Stimulated activated CD4-positive, alpha-beta T cell treated with anti-CD3 and anti-CD28 coated beads, Interleukin-2, amount 100 ng/mL, for 48 hours (primary cell): ENCODE results near the gene ACADS.
"Not testable (repeated sequence)": the region's sequence is repeated elsewhere in the genome, so short reads cannot be mapped to it uniquely, and the experiment has no call there.

Experiments used
- DNase-seq, 2 donors: peaks; one replicate each; pipeline ENCODE4 v3.0.0-alpha.2; 2020

The ACADS gene

GRCh38 chr12:120702637-120703036 is 23.0 kb upstream of the ACADS start:
- no peak for DNase-seq

DNA sequence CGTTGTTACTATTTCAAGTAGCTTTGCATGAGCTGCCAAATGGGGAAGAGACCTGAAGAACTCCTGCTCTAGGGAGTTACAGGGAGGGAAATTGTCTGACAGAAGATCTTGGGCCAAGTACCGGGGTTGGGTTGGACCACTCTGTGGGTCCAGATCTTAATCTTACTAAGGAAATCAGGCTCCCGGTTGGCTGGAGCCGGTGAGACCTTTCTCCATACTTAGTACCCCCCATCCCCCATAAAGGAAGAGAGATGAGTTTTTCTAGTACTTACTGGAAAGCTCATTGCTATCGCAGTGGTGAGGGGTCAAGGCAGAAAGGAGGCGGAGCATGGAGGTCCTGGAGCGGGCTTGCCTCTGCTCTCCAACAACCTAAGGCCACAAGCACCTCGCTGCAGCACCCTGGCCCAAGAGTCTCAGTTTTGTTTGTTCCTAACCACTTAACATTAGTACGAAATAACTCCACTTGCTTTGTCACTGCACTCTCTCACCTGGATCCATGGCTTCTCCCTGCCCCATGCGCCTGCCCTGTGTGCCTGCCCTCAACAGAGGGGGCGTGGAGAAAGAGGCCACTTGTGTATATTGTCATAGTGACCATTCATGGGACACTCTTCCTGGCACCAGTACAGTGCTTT is 22.2 kb upstream of the ACADS start:
- no peak for DNase-seq

GRCh38 chr12:120705618-120706017 is 20.0 kb upstream of the ACADS start:
- no peak for DNase-seq

GRCh38 chr12:120706029-120706428 is 19.6 kb upstream of the ACADS start:
- no peak for DNase-seq

DNA sequence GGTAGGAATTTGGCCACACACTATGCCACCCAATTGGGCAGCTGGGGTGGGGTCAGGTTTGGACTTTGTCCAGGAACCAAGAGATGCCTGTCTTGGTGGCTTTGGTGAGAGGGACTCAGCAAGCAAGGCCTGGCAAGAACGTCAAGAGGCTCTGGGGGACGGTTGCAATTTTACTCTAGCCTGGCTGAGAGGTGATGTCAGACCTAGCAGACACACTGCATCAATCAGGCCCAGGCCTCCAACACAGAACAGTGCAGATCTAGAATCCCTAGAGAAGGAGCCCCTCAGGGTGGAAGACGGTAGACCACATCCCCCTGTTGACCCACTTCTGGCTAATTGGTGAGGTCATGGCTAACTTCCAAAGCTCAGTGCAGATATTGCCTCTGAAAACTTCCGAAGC is 17.0 kb upstream of the ACADS start:
- no peak for DNase-seq

GRCh38 chr12:120710031-120710804 is 15.4 kb upstream of the ACADS start, which contains the start of gene UNC119B:
Gene UNC119B (plus strand): TSS chr12:120710458. CDS start chr12:120710475, 17 bp downstream.
- DNase-seq = peak; percentile 67 to 68

GRCh38 chr12:120710805-120711296 is 14.8 kb upstream of the ACADS start:
- no peak for DNase-seq

DNA sequence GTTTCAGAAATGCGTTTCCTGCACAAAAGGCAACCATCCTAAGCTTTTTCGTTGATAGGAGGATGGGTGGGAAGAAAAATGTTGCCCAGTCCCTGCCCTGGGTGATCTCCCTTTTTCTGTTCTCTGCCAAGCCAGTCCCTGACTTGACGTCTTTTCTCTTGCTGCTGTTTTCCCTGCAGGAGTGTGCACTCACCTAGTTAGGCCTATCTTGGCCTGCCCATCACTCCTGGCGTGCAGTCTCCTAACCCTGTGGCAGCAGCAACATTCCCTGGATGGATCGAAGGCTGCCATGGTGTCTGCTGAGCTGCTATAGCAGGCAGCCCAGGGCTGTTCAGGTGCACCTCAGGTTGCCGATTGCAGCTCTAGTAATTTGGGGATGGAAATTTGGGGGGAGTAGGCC is 14.2 kb upstream of the ACADS start:
- no peak for DNase-seq

DNA sequence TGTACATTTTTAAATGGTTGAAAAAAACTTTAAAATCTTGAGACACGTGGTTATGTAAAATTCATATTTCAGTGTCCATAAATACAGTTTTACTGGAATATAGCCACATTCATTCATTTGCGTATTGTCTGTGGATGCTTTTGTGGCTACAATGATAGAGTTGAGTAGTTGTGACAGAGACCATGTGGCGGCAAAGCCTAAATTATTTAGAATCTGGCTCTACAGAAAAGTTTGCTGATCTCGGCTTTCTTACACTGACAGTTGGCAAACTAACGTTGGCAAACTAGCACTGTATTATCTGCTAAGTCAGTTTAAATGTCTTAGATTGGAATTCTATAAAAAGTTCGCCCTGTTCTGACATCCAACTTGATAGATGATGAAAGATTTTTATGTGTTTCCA is 13.0 kb upstream of the ACADS start:
- DNase-seq = no peak

DNA sequence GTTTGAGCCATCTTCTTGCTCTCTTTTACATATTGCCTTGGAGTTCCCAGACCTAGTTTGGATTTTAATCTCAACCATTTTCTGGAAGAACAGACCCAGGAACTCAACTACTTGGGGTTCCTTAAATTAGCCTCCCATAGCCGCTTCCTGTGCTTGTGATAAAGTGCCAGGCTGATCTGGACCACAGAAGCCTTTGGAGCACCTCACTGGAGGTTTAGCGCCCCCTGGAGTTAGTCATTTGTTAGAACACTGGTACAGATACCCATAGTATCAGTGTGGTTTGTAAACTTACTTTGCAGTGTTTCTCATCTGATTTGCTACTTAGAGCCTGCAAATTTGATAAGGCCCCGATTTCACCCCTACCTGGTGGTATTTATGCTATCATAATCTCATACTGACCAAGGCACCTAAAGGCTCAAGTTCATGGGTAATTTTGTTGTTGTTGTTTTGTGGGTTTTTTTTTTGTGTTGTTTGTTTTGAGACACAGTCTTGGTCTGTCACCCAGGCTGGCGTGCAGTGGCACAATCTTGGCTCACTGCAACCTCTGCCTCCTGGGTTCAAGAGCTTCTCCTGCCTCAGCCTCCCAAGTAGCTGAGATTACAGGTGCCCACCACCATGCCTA is 11.7 kb upstream of the ACADS start:
- peak; percentile 72 to 74 for DNase-seq

DNA sequence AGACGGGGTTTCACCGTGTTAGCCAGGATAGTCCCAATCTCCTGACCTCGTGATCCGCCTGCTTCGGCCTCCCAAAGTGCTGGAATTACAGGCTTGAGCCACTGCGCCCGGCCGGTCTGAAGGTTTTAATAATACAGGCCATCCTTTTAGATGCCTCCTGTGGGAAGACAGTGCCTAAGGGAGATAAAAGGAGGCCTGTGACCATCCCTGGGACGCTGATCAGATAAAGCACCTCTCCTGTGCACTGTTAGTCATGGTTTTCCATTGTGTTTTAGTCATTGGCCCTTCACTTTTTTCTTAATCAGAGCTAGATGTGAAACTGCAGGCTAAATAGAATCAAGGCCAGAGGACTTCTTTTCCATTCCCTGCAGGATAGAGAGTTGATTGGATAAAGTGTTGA is 7.6 kb upstream of the ACADS start:
- DNase-seq = no peak

DNA sequence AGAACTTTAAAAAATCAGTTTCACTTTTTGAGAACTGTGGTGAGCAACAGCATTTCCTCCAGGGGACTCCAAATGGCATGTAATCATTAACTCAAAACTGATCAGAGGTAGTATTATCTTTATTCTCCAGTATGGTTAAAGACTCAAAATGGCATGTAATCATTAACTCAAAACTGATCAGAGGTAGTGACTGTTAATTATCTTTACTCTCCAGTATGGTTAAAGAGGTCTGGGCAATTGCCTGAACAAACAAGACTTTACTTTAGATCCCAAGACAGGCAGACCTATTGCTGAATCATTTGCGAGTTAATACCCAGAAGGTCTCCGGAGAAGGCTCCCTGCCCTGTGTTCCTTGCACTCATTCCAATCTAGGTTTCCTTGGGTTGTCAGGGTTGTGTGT is 6.6 kb upstream of the ACADS start:
- DNase-seq = no peak

DNA sequence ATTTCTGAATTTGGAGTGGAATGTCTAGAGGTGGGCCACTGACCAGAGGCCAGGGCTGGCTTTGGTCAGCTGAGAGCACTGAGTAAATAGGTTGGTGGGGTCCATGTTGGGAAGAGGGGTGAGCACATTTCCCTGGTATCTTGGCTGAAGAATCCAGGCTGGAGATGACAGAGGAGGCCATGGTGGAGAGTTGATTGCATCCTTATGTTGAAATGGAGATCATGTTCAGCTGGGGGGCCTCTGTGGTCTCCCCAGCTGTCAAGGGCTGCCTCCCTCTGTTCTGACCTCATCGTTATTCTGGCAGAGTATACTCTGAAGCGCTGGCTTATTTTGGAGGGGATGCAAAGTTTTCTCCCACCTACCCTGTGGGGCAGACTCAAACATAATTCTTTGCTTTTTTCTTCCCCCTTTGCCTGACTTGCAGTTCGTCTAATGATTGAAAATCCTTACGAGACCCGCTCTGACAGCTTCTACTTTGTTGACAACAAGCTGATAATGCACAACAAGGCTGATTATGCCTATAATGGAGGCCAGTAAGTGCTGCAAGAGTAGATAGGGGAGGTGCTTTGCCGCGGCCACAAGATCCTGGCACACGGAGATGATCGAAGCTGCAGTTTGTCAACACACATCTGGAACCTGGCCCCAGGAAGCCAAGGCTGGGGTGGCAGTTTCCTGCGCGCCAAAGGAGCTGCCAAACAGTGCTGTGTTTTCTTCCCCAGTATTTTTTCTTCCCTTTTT is 6.0 kb upstream of the ACADS start:
- no peak for DNase-seq

DNA sequence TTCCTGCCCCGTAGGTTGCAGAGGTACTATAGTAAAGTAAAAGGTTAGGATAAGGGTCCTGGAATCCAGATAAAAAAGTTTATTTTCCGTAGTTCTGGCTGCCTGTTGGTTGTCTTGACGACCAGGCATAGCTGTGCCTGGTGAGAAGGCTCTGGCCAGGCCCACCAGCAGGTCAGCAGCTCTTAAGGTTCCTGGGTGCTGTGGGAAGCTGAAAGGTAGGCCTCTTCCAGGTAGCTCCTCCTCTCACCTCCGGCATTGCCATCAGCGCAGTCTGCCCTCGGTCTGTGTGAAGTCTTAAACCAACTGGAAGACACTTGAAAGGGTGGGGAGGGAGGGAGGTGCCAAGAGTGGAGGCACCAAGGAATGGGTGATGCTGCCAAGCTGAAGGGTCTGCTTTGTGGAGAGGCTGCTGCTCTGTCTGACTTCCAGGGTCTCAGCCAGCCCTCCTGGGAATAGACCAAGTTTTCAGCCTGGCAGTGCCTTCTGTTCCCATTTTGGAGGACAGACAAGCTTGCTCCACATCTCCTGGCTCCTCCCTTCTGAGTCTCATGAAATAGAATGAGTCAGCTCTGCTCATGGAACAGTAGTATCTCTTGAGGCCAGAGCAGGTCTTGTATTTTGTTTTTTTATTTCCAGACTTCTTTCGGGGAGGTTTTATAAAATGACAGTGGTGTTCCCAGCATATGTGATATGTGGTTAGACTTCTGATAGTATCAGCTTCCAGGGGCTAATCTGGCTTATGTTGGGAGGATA is 5.2 kb upstream of the ACADS start:
- no peak for DNase-seq

GRCh38 chr12:120720987-120721801 is 4.4 kb upstream of the ACADS start:
- DNase-seq = no peak

DNA sequence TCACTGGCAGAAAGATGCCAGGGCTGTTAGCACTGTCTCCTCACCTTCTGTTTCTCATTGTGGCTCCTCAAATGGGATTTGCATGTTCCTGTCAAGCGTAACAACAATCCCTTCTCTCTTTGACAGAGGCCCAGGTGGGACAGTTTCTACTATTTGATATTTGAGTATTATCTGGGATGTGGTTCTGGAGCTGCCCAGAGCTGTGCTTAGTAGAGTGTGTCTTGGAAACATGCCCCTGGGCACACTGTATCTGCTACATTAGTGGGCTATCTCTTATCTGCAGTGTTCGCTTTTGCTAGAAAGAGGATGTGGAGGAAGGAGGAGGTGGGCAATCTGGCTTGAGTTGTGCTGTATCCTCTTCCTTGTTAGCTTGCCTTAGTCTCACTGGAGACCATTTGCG is 3.8 kb upstream of the ACADS start:
- no peak for DNase-seq

GRCh38 chr12:120722784-120723183 is 2.8 kb upstream of the ACADS start:
- no peak for DNase-seq

DNA sequence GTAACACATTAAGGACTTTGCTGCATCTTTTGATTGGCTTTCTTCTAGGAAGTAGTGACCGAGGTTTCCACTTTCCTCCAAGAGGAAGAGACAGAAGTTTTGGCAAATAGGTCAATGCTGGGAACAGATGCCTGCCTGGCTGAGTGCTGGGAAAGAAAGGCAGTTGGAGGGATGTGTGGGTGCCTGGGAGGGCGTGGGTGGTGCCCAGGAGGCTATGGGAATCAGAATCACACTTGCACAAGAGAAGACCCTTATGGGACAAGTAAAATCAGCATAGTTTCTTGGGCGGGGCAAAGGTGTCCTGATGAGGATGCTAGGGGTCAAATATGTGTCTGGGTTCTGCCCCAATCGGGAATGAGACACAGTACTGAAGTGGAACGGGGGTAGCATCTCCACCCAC is 906 bp upstream of the ACADS start:
- no peak for DNase-seq

GRCh38 chr12:120725151-120725658 is 421 bp upstream of the ACADS start:
- DNase-seq = no peak

DNA sequence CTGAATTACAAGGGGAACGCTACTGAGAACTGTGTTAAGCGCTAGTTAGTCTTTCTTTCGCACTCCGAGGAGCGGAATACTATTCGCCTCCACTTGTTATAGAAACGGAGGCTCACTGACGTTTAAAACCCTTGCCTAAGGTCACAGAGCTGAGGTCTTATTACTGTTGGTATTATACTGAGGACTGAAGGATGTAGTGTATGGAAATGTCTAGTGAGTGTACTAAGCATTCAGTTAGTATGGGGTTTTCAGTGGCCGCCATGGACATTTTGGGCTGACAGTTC is 826 bp downstream of the ACADS start:
- no peak for DNase-seq

DNA sequence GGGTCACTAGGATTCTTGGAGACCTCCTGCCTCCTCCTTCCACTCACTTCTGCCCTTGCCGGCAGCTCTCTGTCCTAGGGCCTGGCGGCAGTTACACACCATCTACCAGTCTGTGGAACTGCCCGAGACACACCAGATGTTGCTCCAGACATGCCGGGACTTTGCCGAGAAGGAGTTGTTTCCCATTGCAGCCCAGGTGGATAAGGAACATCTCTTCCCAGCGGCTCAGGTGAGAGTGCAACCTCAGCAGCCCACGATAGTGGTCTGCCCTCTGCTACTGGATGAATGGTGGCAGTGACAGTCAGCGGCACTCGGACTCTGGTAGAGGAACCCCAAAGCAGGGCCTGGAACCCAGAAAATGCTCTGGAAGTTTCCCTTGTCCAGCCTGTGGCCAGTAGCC is 1.3 kb downstream of the ACADS start:
- DNase-seq = no peak

DNA sequence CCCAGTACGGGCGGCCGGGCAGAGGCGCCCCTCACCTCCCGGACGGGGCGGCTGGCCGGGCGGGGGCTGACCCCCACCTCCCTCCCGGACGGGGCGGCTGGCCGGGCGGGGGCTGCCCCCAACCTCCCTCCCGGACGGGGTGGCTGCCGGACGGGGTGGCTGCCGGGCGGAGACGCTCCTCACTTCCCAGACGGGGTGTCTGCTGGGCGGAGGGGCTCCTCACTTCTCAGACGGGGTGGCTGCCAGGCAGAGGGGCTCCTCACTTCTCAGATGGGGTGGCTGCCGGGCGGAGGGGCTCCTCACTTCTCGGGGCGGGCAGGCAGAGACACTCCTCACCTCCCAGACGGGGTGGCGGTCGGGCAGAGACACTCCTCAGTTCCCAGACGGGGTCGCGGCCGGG is 6.6 kb downstream of the ACADS start:
- not testable (repeated sequence) for DNase-seq
